HCT116 (cell line): ENCODE measurements around the gene SNX20. TPM values are rescaled to one million over a fixed set of nuclear protein-coding genes. Genes with fewer than 3 reads are reported as not detected.

Experiments
- ATAC-seq: fragments of 200-7000 bp; cut with Tn5 transposase; 2 replicates; pipeline ENCODE4 v1.9.1; 2020; ENCODE audit warnings: mild to moderate bottlenecking, moderate library complexity
- BruUV-seq: library from RNA; stranded (reverse); fragments of 400-500 nt; replicated peaks from 2 replicates; lab custom pipeline; 2021; lab: Mats Ljungman, UMichigan
- CTCF ChIA-PET: fragments of 300-600 bp; sonication (Branson Sonifier 250); formaldehyde crosslinking; loops from one replicate; lab custom pipeline; 2021; ENCODE audit warnings: antibody characterized with exemption; lab: Charles Lee
- POLR2A ChIA-PET: fragments of 300-600, 350-600 bp; sonication (Branson Sonifier 250); formaldehyde crosslinking; loops from one replicate; lab custom pipeline; 2021; ENCODE audit warnings: antibody characterized with exemption; lab: Charles Lee
- RAD21 ChIA-PET, 2 experiments: fragments of 300-600 bp; sonication (Branson Sonifier 250); formaldehyde crosslinking; loops; one replicate each; lab custom pipeline; 2023; ENCODE audit warnings: low total read pairs in 2 of 2; ENCODE audit not compliant: uncharacterized antibody in 2 of 2, unreplicated experiment in 2 of 2, low non-redundant PET in 1 of 2; lab: Charles Lee
- DNase-seq: peaks from one replicate; pipeline ENCODE4 v3.0.0-alpha.2; 2010; ENCODE audit warnings: low read depth, low spot score
- H2AFZ ChIP-seq: fragments of 200-600 bp; shearing (Covaris generic), sonication (generic); 2 replicates; pipeline ENCODE4 v1.6.1; 2017; ENCODE audit warnings: low read depth, mixed run types, mixed read lengths, antibody characterized with exemption, low read length; ENCODE audit not compliant: poor library complexity, severe bottlenecking
- H3K27ac ChIP-seq: 2 replicates; pipeline ENCODE4 v1.5.1; 2012; ENCODE audit warnings: low read depth, low read length
- H3K27me3 ChIP-seq: fragments of 200-600 bp; sonication (generic); 2 replicates; pipeline ENCODE4 v1.6.1; 2016; ENCODE audit warnings: mixed run types, low read length, mixed read lengths; ENCODE audit not compliant: insufficient read depth
- H3K36me3 ChIP-seq, 2 experiments: fragments of 200-500 bp in 1 of 2; fragments of 200-600 bp in 1 of 2; sonication (Bioruptor generic) in 1 of 2; sonication (generic) in 1 of 2; 2 replicates each; pipeline versions ENCODE4 v1.5.1 to v1.6.1; 2014 to 2016; ENCODE audit warnings: low read length in 2 of 2, inconsistent platforms in 1 of 2, mixed read lengths in 1 of 2, mixed run types in 1 of 2; ENCODE audit not compliant: insufficient read depth in 2 of 2, control insufficient read depth in 1 of 2
- H3K4me1 ChIP-seq, 2 experiments: fragments of 200-600 bp in 1 of 2; sonication (generic) in 1 of 2; 2 replicates each; pipeline versions ENCODE4 v1.5.1 to v1.6.1; 2012 to 2017; ENCODE audit warnings: low read length in 2 of 2, inconsistent platforms in 1 of 2, mild to moderate bottlenecking in 1 of 2, mixed read lengths in 1 of 2, mixed run types in 1 of 2, moderate library complexity in 1 of 2; ENCODE audit not compliant: insufficient read depth in 2 of 2, control insufficient read depth in 1 of 2
- H3K4me2 ChIP-seq: fragments of 200-600 bp; sonication (generic); 2 replicates; pipeline ENCODE4 v1.6.1; 2017; ENCODE audit warnings: mixed run types, low read length, mixed read lengths
- H3K4me3 ChIP-seq, 2 experiments: fragments of 200-600 bp in 1 of 2; sonication (generic) in 1 of 2; replicated peaks in 1 of 2; 2 replicates each; pipeline ENCODE4 v1.5.1; 2011 to 2016; ENCODE audit warnings: low read length in 2 of 2, control low read depth in 1 of 2, low read depth in 1 of 2, mild to moderate bottlenecking in 1 of 2, mixed read lengths in 1 of 2, mixed run types in 1 of 2
- H3K79me2 ChIP-seq: fragments of 200-600 bp; sonication (generic); 2 replicates; pipeline ENCODE4 v1.6.1; 2017; ENCODE audit warnings: mild to moderate bottlenecking, mixed run types, low read length, moderate library complexity, mixed read lengths; ENCODE audit not compliant: insufficient read depth
- H3K9ac ChIP-seq: fragments of 200-600 bp; sonication (generic); 2 replicates; pipeline ENCODE4 v1.6.1; 2016; ENCODE audit warnings: low read length, mixed read lengths
- H3K9me2 ChIP-seq: fragments of 200-600 bp; sonication (generic), shearing (Covaris generic); 2 replicates; pipeline ENCODE4 v1.6.1; 2017; ENCODE audit warnings: mixed run types, mild to moderate bottlenecking, moderate library complexity; ENCODE audit not compliant: insufficient read depth
- H3K9me3 ChIP-seq, 2 experiments: fragments of 200-500 bp in 1 of 2; fragments of 200-600 bp in 1 of 2; sonication (Bioruptor generic) in 1 of 2; sonication (generic) in 1 of 2; 2 replicates each; pipeline ENCODE4 v1.6.1; 2014 to 2017; ENCODE audit warnings: low read length in 2 of 2, mixed read lengths in 2 of 2, inconsistent platforms in 1 of 2, low read depth in 1 of 2, mild to moderate bottlenecking in 1 of 2, mixed run types in 1 of 2, moderate library complexity in 1 of 2; ENCODE audit not compliant: control insufficient read depth in 1 of 2, insufficient read depth in 1 of 2
- H4K20me1 ChIP-seq: fragments of 200-600 bp; sonication (generic), shearing (Covaris generic); 2 replicates; pipeline ENCODE4 v1.6.1; 2017; ENCODE audit warnings: mixed run types, mild to moderate bottlenecking, moderate library complexity; ENCODE audit not compliant: insufficient read depth
- EGR1 ChIP-seq: IDR thresholded peaks from 2 replicates; pipeline ENCODE4 v1.6.1; 2012; ENCODE audit warnings: low read depth
- ELF1 ChIP-seq: IDR thresholded peaks from 2 replicates; pipeline ENCODE4 v1.6.1; 2012; ENCODE audit warnings: low read depth, borderline replicate concordance
- FOSL1 ChIP-seq: IDR thresholded peaks from 2 replicates; pipeline ENCODE4 v1.6.1; 2012; ENCODE audit warnings: low read depth
- POLR2A ChIP-seq: IDR thresholded peaks from 2 replicates; pipeline ENCODE4 v1.7.0; 2011; ENCODE audit warnings: borderline replicate concordance; ENCODE audit not compliant: insufficient read depth, insufficient read length; ENCODE audit errors: extremely low read depth
- POLR2AphosphoS5 ChIP-seq: IDR thresholded peaks from 2 replicates; pipeline ENCODE4 v1.6.1; 2011; ENCODE audit warnings: mild to moderate bottlenecking, low read depth, low read length, moderate library complexity
- RAD21 ChIP-seq: IDR thresholded peaks from 2 replicates; pipeline ENCODE4 v1.6.1; 2012; ENCODE audit warnings: low read depth, mild to moderate bottlenecking
- SRF ChIP-seq: IDR thresholded peaks from 2 replicates; pipeline ENCODE4 v1.6.1; 2012; ENCODE audit warnings: low read depth
- YY1 ChIP-seq: IDR thresholded peaks from 2 replicates; pipeline ENCODE4 v1.6.1; 2011; ENCODE audit warnings: low read length, low read depth, moderate library complexity, mild to moderate bottlenecking; ENCODE audit not compliant: insufficient replicate concordance; ENCODE audit errors: extremely low read depth
- ZFX ChIP-seq: fragments of 450-650 bp; IDR thresholded peaks from 2 replicates; pipeline ENCODE4 v1.6.1; 2017
- ZNF274 ChIP-seq: fragments of 200-500 bp; sonication (Bioruptor generic); IDR thresholded peaks from 2 replicates; pipeline ENCODE4 v1.6.1; 2014; ENCODE audit warnings: mild to moderate bottlenecking, low read depth, low read length, inconsistent platforms
- intact Hi-C: fragments of 100-400 bp; cut with micrococcal nuclease; formaldehyde crosslinking; loops from 2 replicates; pipeline ENCODE4 v1.10.0; 2022
- total RNA-seq: library from RNA; stranded (reverse); gene quantifications from one replicate; pipeline ENCODE4 v1.2.1, GENCODE V29; 2021; ENCODE audit not compliant: unreplicated experiment
- TF ChIP-seq, protein P1 (sequence below): IDR thresholded peaks from 2 replicates; pipeline ENCODE4 v1.6.1; 2011; ENCODE audit warnings: mild to moderate bottlenecking, low read length, moderate library complexity; ENCODE audit not compliant: insufficient replicate concordance; ENCODE audit errors: extremely low read depth
- TF ChIP-seq, protein P2 (sequence below): IDR thresholded peaks from 2 replicates; pipeline ENCODE4 v1.6.1; 2012
- TF ChIP-seq, protein P3 (sequence below): IDR thresholded peaks from 2 replicates; pipeline ENCODE4 v1.6.1; 2012

The SNX20 gene
- total RNA-seq, 1 experiment from 2014 or later = 0.07 TPM

DNA sequence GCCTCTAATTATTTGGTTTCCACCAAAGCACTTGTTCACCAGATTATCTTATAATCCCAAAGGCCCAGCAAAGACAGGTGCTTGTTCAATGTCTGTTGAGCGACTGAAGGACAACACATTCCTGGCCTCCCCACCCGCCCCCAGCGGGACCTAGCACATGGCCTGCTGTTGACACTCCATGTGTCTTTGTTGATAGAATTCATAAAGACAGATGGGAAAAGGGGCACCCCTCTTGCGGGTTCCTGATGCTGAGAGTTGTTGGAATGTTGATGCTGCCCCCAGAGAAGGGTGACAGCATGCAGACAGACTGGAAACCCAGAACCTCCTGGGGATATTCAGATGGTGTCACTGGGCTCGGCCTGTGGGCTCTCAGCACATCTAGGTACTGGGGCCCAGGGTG is 36.9 kb downstream of the SNX20 start:
- DNase-seq = no peak
- no peak overlapping the region for H3K4me3 ChIP-seq

More for the DNA sequence above, 36.9 kb downstream of the SNX20 start:
- Histone ChIP-seq H3K9ac (no peak overlapping the region), H3K27me3 (no peaks in the 10 kb centered on the region), H2AFZ (no peak overlapping the region), H3K4me1 (no peaks in the 10 kb centered on the region), H3K36me3 (no peaks in the 10 kb centered on the region), H4K20me1 (no peaks in the 10 kb centered on the region), H3K9me2 (no peaks in the 10 kb centered on the region), H3K27ac (no peak overlapping the region), H3K9me3 (no peaks in the 10 kb centered on the region), H3K4me2 (no peak overlapping the region), H3K79me2 (no peaks in the 10 kb centered on the region)
- CTCF ChIA-PET = interaction anchor here (0.9 to 1.0 kb wide), 4 partner anchors 97 to 317 kb away, joined by 3 to 6 read pairs (median 3); no protein-coding TSS in a partner anchor
- intact Hi-C loops = no loop called here
- RAD21 ChIA-PET = interaction anchor here in 1 of 2 experiments (1.0 kb wide), 1 partner anchor 269 kb away, joined by 3 read pairs; no protein-coding TSS in a partner anchor
- no peak for ATAC-seq
- POLR2A ChIA-PET = no interaction called here
- TF ChIP-seq, protein P1, sequence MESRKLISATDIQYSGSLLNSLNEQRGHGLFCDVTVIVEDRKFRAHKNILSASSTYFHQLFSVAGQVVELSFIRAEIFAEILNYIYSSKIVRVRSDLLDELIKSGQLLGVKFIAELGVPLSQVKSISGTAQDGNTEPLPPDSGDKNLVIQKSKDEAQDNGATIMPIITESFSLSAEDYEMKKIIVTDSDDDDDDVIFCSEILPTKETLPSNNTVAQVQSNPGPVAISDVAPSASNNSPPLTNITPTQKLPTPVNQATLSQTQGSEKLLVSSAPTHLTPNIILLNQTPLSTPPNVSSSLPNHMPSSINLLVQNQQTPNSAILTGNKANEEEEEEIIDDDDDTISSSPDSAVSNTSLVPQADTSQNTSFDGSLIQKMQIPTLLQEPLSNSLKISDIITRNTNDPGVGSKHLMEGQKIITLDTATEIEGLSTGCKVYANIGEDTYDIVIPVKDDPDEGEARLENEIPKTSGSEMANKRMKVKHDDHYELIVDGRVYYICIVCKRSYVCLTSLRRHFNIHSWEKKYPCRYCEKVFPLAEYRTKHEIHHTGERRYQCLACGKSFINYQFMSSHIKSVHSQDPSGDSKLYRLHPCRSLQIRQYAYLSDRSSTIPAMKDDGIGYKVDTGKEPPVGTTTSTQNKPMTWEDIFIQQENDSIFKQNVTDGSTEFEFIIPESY = no peak
- TF ChIP-seq, protein P2, sequence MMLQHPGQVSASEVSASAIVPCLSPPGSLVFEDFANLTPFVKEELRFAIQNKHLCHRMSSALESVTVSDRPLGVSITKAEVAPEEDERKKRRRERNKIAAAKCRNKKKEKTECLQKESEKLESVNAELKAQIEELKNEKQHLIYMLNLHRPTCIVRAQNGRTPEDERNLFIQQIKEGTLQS = no peak
- TF ChIP-seq RAD21 (no peak), SRF (no peak), FOSL1 (no peak), YY1 (no peak), ZFX (no peak), EGR1 (no peak), ZNF274 (no peak), POLR2A (no peak), ELF1 (no peak), POLR2AphosphoS5 (no peak)
- TF ChIP-seq, protein P3, sequence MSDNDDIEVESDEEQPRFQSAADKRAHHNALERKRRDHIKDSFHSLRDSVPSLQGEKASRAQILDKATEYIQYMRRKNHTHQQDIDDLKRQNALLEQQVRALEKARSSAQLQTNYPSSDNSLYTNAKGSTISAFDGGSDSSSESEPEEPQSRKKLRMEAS = no peak
- no TSS peak for BruUV-seq
